Measurements from ENCODE around the gene PRPH.
"Not testable (repeated sequence)": the region's sequence is repeated elsewhere in the genome, so short reads cannot be mapped to it uniquely, and the experiment has no call there.

The PRPH gene

GRCh38 chr12:49332891-49333371 is 38.0 kb downstream of the PRPH start:
- FAIRE-seq = no peak
- no peak for TF ChIP-seq CTCF (IDR thresholded peaks at IDR 0.05; ENCODE audit: insufficient read depth, missing control alignments)
- no peak for DNase-seq (ENCODE audit: insufficient read length, low spot score)

DNA sequence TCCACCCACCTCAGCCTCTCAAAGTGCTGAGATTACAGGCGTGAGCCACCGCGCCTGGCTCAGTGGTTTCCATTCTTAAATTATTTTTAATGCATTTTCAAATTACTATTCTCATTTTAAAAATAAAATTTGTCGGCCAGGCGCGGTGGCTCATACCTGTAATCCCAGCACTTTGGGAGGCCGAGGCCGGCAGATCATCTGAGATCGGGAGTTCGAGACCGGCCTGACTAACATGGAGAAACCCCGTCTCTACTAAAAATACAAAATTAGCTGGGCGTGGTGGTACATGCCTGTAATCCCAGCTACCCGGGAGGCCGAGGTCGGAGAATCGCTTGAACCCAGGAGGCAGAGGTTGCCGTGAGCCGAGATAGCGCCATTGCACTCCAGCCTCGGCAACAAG is 38.8 kb downstream of the PRPH start:
- DNase-seq (ENCODE audit: insufficient read length, low spot score); FAIRE-seq: not testable (repeated sequence)

DNA sequence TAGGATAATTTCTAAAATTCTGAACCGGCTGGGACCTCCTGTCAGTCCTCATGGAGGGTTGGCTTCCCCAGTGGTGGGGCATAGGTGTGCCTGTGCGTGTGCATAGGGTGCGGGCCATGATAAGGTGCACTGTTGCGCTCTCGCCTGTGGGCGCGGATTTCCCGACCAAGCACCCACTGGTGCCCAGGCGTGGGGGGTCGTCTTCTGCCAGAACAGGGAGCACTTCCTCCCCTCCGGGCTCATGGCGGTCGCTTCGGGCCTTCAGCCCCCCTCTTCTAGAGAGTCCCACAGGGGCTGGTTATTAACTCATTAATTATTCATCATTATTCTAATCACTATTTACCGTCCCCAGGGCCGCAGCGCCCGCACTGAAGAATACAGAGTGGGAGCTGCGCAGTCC is 39.3 kb downstream of the PRPH start:
- no peak for FAIRE-seq

GRCh38 chr12:49334681-49335080 is 39.7 kb downstream of the PRPH start:
- TF ChIP-seq CTCF (IDR thresholded peaks at IDR 0.05; ENCODE audit: insufficient read depth, missing control alignments) = no peak
- FAIRE-seq (no peak), DNase-seq (ENCODE audit: insufficient read length, low spot score) (no peak)

More for the DNA sequence above, 39.3 kb downstream of the PRPH start:
- TF ChIP-seq CTCF (IDR thresholded peaks at IDR 0.05; ENCODE audit: insufficient read depth, missing control alignments) = no peak
- no peak for DNase-seq (ENCODE audit: insufficient read length, low spot score)

GRCh38 chr12:49335118-49335954 is 40.4 kb downstream of the PRPH start:
- FAIRE-seq (no peak), DNase-seq (ENCODE audit: insufficient read length, low spot score) (no peak)
- TF ChIP-seq CTCF (IDR thresholded peaks at IDR 0.05; ENCODE audit: insufficient read depth, missing control alignments) = no peak

DNA sequence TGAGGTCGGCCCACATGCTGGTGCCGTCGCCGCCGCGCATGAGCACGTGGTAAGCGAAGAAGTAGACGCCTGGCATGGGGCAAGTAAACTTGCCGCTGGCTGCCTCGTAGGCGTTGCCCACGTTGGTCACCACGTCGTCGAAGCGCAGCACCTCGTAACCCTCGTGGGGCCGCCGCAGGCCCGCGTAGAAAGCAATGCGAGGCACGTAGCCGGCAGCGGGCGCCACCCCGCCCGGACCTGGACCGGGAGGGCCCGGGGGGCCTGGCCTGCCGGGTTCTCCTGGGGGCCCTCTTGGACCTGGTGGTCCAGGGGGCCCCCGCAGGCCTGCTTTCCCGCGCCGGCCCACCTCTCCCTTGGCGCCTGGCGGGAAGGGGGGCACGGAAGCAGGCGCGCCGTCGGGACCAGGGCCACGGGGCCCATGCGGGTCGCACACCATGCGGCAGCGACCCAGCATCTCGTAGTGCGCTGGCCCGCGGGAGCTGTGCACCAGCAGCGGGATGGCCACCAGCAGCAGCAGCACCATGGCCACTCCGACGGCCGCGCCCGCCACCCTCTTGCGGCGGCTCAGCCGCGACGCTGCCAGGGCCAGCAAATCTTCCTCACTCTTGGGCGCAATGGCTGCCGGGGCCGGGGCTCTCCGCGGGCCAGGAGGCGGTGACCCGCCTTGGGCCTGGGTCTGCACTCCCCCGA is 41.2 kb downstream of the PRPH start:
- no peak for TF ChIP-seq CTCF (IDR thresholded peaks at IDR 0.05; ENCODE audit: insufficient read depth, missing control alignments)
- FAIRE-seq (no peak), DNase-seq (ENCODE audit: insufficient read length, low spot score) (no peak)

DNA sequence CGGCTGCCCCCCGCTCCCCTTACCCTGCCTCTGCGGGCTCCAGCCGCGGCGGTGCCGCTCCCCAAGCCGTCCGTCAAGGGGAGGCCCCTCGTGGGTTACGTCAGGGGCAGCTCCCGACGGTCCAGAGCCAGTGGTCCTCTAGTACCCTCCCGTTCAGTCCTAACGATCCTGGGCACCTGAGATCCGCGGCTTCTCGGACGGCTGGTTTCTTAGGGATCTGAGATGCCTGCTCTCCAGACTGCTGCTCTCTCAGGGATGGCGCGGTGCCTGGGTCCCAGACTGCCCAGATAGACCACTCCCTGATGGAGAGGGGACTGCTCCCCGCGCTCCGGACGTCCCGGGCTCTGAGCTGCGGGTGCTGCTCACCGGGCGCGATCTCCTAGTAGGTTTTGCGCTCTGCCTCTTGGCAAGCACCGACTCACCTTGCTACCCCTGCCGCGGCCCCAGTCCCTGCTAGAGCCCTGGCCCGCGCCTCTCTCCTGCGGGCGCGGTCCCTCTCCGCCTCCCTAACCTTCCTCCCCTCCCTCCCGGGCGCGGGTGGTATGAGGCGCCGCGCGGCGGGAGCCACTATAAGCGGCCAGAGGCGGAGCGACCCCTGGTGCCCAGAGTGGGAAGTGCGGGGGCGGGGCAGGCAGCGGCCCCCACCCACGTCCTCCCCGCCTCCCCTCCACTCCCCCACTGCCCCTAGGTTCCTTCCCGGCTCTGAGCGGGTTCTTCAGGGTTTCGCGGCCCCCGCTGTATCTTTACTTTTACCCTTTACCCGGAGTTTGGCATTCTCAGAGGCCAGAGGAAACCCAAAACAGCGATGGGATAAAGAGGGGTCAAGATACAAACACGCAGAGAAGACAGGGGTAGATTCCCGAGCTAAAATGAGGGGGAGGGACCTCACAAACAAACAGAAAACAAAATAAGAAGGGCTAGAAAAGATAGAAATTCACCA is 42.0 kb downstream of the PRPH start, which contains the start of gene C1QL4:
TSS of gene C1QL4 (minus strand) at position 544 of the 940 bp plus-strand sequence. CDS start 711 bp downstream, outside the sequence.
- TF ChIP-seq CTCF (IDR thresholded peaks at IDR 0.05; ENCODE audit: insufficient read depth, missing control alignments) = peak; percentile 64
- FAIRE-seq = no peak

More for the DNA sequence above, 42.0 kb downstream of the PRPH start, which contains the start of gene C1QL4:
- peak; percentile 98 for DNase-seq (ENCODE audit: insufficient read length, low spot score)

Measured in D721Med (cell line).